Measurements from ENCODE around the gene CD300H.

Gene CD300H

GRCh38 chr17:74571621-74572270, 4.4 kb upstream of the CD300H start:
- TF ChIP-seq GATA3 (IDR thresholded peaks at IDR 0.05; ENCODE audit: low read depth, low read length): no peak
- TF ChIP-seq GATA2 (IDR thresholded peaks at IDR 0.05; ENCODE audit: low read depth, low read length): no peak

- TF ChIP-seq GATA2 (IDR thresholded peaks at IDR 0.05; ENCODE audit: low read depth, low read length): no peak
- TF ChIP-seq GATA3 (IDR thresholded peaks at IDR 0.05; ENCODE audit: low read depth, low read length): no peak
Measured at GRCh38 chr17:74569020-74570003, 2.0 kb upstream of the CD300H start.

GRCh38 chr17:74568106-74568873, 981 bp upstream of the CD300H start:
- TF ChIP-seq GATA3 (IDR thresholded peaks at IDR 0.05; ENCODE audit: low read depth, low read length): no peak
- TF ChIP-seq GATA2 (IDR thresholded peaks at IDR 0.05; ENCODE audit: low read depth, low read length): no peak

- TF ChIP-seq GATA2 (IDR thresholded peaks at IDR 0.05; ENCODE audit: low read depth, low read length) (no peak), GATA3 (IDR thresholded peaks at IDR 0.05; ENCODE audit: low read depth, low read length) (no peak)
Measured at GRCh38 chr17:74566132-74566753, 1.1 kb downstream of the CD300H start.

- TF ChIP-seq GATA2 (IDR thresholded peaks at IDR 0.05; ENCODE audit: low read depth, low read length): no peak
- TF ChIP-seq GATA3 (IDR thresholded peaks at IDR 0.05; ENCODE audit: low read depth, low read length): no peak
Measured at GRCh38 chr17:74565126-74565525, 2.2 kb downstream of the CD300H start.

- TF ChIP-seq GATA2 (IDR thresholded peaks at IDR 0.05; ENCODE audit: low read depth, low read length): no peak
- no peak for TF ChIP-seq GATA3 (IDR thresholded peaks at IDR 0.05; ENCODE audit: low read depth, low read length)
Measured at GRCh38 chr17:74563358-74563757, 4.0 kb downstream of the CD300H start.

GRCh38 chr17:74561586-74561985, 5.7 kb downstream of the CD300H start:
- no peak for TF ChIP-seq GATA2 (IDR thresholded peaks at IDR 0.05; ENCODE audit: low read depth, low read length)
- TF ChIP-seq GATA3 (IDR thresholded peaks at IDR 0.05; ENCODE audit: low read depth, low read length): no peak

- TF ChIP-seq GATA3 (IDR thresholded peaks at IDR 0.05; ENCODE audit: low read depth, low read length) (no peak), GATA2 (IDR thresholded peaks at IDR 0.05; ENCODE audit: low read depth, low read length) (no peak)
Measured at GRCh38 chr17:74558882-74559519, 8.3 kb downstream of the CD300H start.

- no peak for TF ChIP-seq GATA3 (IDR thresholded peaks at IDR 0.05; ENCODE audit: low read depth, low read length)
- TF ChIP-seq GATA2 (IDR thresholded peaks at IDR 0.05; ENCODE audit: low read depth, low read length): no peak
Measured at GRCh38 chr17:74555427-74555940, 11.8 kb downstream of the CD300H start.

- TF ChIP-seq GATA2 (IDR thresholded peaks at IDR 0.05; ENCODE audit: low read depth, low read length) (no peak), GATA3 (IDR thresholded peaks at IDR 0.05; ENCODE audit: low read depth, low read length) (no peak)
Measured at GRCh38 chr17:74554909-74555308, 12.4 kb downstream of the CD300H start.

GRCh38 chr17:74552037-74552436, 15.3 kb downstream of the CD300H start:
- TF ChIP-seq GATA2 (IDR thresholded peaks at IDR 0.05; ENCODE audit: low read depth, low read length): no peak
- no peak for TF ChIP-seq GATA3 (IDR thresholded peaks at IDR 0.05; ENCODE audit: low read depth, low read length)

GRCh38 chr17:74550602-74551001, 16.7 kb downstream of the CD300H start:
- no peak for TF ChIP-seq GATA3 (IDR thresholded peaks at IDR 0.05; ENCODE audit: low read depth, low read length)
- TF ChIP-seq GATA2 (IDR thresholded peaks at IDR 0.05; ENCODE audit: low read depth, low read length): no peak

- no peak for TF ChIP-seq GATA2 (IDR thresholded peaks at IDR 0.05; ENCODE audit: low read depth, low read length)
- TF ChIP-seq GATA3 (IDR thresholded peaks at IDR 0.05; ENCODE audit: low read depth, low read length): no peak
Measured at GRCh38 chr17:74549343-74549742, 18.0 kb downstream of the CD300H start.
